ENCODE data around the gene CDCP2.
A peak's percentile ranks its signal among the peaks of the same experiment; 100 is the strongest.

Gene CDCP2

GRCh38 chr1:54153535-54154439, 987 bp upstream of the CDCP2 start:
- H3K27me3 Mint-ChIP-seq (ENCODE audit: low read depth): peaks cover 4% of the 10 kb centered on the region
- no peak for TF ChIP-seq CTCF (IDR thresholded peaks at IDR 0.05; ENCODE audit: unreplicated experiment in 3 of 3)
- H3K4me1 Mint-ChIP-seq: peaks cover 11% of the 10 kb centered on the region
- H3K9me3 Mint-ChIP-seq: no peaks in the 10 kb centered on the region
- no peak overlapping the region for H3K4me3 Mint-ChIP-seq
- no peaks in the 10 kb centered on the region for H3K36me3 Mint-ChIP-seq (ENCODE audit: low read depth)
- H3K27ac Mint-ChIP-seq: peak overlapping the region in 1 of 3 experiments; percentile 61

GRCh38 chr1:54151013-54151412, 1.8 kb downstream of the CDCP2 start:
- H3K36me3 Mint-ChIP-seq (ENCODE audit: low read depth): no peaks in the 10 kb centered on the region
- H3K27me3 Mint-ChIP-seq (ENCODE audit: low read depth): peaks cover 4% of the 10 kb centered on the region
- no peak for TF ChIP-seq CTCF (IDR thresholded peaks at IDR 0.05; ENCODE audit: unreplicated experiment in 3 of 3)
- no peaks in the 10 kb centered on the region for H3K9me3 Mint-ChIP-seq
- no peak overlapping the region for H3K27ac Mint-ChIP-seq
- no peak overlapping the region for H3K4me3 Mint-ChIP-seq
- H3K4me1 Mint-ChIP-seq: peaks cover 11% of the 10 kb centered on the region

- Mint-ChIP-seq H3K9me3 (no peaks in the 10 kb centered on the region), H3K4me1 (peaks cover 11% of the 10 kb centered on the region), H3K36me3 (ENCODE audit: low read depth) (no peaks in the 10 kb centered on the region), H3K4me3 (no peak overlapping the region), H3K27ac (no peak overlapping the region), H3K27me3 (ENCODE audit: low read depth) (peaks cover 3% of the 10 kb centered on the region)
- no peak for TF ChIP-seq CTCF (IDR thresholded peaks at IDR 0.05; ENCODE audit: unreplicated experiment in 3 of 3)
Measured at GRCh38 chr1:54149734-54150133, 3.1 kb downstream of the CDCP2 start.

GRCh38 chr1:54144366-54144765, 8.4 kb downstream of the CDCP2 start:
- no peaks in the 10 kb centered on the region for H3K4me1 Mint-ChIP-seq
- no peak for TF ChIP-seq CTCF (IDR thresholded peaks at IDR 0.05; ENCODE audit: unreplicated experiment in 3 of 3)
- no peaks in the 10 kb centered on the region for H3K9me3 Mint-ChIP-seq
- no peaks in the 10 kb centered on the region for H3K27me3 Mint-ChIP-seq (ENCODE audit: low read depth)
- no peaks in the 10 kb centered on the region for H3K36me3 Mint-ChIP-seq (ENCODE audit: low read depth)
- H3K4me3 Mint-ChIP-seq: no peak overlapping the region
- H3K27ac Mint-ChIP-seq: no peak overlapping the region

- no peaks in the 10 kb centered on the region for H3K9me3 Mint-ChIP-seq
- no peak overlapping the region for H3K4me3 Mint-ChIP-seq
- H3K27me3 Mint-ChIP-seq (ENCODE audit: low read depth): no peaks in the 10 kb centered on the region
- no peak for TF ChIP-seq CTCF (IDR thresholded peaks at IDR 0.05; ENCODE audit: unreplicated experiment in 3 of 3)
- no peaks in the 10 kb centered on the region for H3K36me3 Mint-ChIP-seq (ENCODE audit: low read depth)
- peaks cover 12% of the 10 kb centered on the region for H3K4me1 Mint-ChIP-seq
- no peak overlapping the region for H3K27ac Mint-ChIP-seq
Measured at GRCh38 chr1:54142146-54142900, 10.5 kb downstream of the CDCP2 start.
